ENCODE results near the gene LIMCH1.
"Not testable (repeated sequence)": the region's sequence is repeated elsewhere in the genome, so short reads cannot be mapped to it uniquely, and the experiment has no call there.

The LIMCH1 gene

DNA sequence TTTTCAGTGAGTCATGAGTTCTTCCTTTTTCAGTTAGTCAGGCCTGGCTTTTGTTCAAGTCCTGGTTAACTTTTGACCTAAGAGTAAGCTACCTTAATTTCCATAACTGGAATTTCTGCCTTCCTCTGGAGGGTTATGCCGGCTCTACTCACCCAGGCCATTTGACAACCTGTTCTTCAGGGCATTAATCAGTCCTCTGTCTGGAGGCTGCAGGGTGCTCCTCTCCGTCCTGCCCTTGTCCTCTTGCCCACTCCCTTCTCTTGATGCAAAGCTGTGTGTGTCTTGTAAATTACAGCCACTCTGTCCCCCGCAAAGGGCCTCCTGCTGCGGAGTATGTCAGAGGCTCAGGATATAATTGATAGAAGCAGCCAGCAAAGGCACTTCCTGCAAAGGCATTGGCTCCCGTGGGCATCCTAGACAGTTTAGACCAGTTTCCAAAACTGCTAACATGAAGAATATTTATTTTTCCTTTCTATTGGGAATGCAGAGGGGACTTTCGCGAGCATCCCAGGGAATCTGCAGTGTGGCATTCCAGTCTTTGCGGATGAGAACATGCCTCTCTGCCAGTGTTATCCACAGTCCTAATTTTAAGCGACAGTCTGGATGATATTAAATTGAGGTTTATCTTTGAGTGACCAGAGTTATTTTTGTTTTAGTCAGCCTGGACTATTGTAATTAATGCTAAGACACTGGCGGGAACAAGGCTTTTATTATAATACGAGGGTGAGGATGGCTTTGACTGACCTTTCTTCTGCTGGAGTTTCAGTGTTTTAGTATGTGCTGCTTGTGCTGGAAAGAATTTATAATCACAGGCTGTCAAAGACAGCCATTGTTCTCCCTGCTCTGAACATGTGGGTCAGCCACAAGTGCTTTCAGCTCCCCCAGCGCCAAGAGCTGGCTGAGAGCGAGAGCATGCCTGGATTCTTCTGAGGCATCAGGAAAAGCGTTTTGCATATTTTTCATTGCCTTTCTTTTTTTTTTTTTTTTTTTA, 74.2 kb downstream of the LIMCH1 start:
- DNase-seq: no peak

DNA sequence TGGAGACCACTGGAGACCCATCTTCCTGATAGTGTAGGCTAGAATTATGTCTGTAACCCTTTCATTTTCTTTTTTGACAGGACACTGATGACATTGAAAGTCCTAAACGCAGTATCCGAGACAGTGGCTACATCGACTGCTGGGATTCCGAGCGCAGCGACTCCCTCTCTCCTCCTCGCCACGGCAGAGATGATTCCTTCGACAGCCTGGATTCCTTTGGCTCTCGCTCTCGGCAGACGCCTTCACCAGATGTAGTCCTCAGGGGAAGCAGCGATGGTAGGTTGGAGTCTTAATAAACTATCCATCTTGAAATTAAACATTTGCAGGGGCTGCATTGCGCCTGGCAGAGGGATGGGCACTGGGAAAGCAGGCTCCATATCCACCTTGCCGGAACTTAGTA, 75.4 kb downstream of the LIMCH1 start:
- DNase-seq: no peak

DNA sequence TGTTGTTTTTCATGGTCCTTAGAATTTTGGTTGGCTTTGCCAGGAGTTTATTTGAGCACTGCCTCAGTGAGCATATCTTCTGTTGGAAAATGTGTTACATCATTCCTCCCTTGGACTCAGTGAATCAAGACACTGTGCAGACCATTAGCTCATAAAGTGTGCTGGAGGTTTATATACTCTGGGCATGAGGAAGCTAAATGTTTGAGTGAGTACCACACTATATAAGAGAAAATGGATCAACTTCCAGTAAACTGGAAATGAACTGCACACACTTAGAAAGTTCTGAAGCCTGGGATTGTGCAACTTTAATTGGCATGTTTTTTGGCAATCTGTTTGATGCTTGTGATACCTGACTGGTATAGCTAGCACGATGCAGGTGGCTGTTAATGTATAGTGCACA, 75.9 kb downstream of the LIMCH1 start:
- DNase-seq: no peak

DNA sequence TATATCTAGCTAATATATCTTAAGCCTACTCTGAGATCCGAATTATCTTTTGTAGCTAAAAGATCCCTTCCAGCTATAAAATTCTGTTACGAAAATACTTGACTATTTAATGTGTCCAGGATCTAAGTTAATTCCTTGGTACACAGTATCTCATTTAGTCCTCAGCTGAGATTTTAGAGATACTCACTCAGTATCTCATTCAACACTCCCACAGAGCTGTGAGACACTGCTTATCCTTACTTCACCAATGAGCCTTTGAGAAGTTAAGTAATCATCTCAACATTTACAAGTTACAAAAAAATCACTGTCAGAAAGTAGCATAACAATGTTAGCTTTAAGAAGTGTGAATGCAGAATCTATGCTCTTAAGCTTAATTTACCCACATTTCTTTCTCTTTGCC, 76.6 kb downstream of the LIMCH1 start:
- DNase-seq: no peak

DNA sequence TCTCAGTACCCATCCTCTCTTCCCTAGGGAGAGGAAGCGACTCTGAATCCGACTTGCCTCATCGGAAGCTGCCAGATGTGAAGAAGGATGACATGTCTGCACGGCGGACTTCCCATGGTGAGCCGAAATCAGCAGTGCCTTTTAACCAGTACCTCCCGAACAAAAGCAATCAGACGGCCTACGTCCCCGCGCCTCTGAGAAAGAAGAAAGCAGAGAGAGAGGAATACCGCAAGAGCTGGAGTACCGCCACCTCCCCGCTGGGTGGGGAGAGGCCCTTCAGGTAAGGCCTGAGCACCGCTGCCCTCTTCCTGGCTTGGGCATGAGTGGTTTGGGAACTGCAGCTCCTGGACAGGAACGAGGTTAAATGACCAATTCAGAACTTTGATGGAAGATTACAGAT, 81.2 kb downstream of the LIMCH1 start:
- no peak for DNase-seq

DNA sequence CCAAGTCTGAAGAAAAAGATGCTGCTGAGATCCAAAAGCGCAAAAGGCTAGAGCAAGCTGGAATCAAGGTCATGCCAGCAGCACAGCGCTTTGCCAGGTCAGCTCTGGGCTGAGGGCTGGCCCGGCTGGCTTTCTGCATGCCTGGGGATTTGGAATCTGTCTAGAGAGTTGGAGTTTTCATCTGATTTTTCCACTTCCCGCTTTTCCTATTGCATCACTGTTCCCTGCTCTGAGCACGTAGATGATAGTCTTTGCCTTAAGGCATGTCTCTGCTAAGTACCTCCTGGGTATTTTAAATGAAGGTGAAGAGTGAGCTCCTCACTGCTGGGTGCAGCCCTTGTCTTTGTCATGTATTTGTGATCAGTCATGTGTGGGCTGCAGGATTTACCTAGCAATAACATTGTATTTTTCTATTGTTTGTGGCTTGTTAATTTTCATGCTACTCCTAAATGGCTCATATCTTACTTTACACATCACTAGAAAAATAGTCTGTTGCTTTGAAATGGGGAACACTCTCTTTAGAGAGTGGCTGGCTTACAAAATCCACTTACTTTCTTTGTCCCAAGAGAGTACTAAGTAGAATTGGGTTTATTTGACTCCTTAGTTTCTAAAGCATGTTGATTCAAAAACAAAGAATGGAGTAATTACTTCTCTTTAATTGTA, 82.8 kb downstream of the LIMCH1 start:
- DNase-seq: no peak

DNA sequence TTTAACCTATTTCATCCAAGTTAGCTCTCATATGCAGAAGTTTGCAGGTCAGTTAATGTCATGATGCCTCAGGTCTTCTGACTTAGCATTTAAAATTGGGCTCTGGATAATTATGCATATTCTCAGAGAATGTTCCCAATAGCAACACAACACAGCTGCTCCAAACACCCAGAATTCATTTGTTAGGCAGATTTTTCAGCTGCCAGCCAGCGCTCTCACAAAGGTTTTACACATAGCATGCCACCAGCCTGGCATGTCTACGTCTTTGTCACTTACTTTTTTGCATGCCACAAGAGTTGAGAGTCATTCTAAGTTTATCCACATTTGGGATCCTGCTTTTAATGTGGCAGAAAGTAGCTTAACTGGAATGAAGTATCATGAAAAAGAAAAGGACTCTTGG, 84.8 kb downstream of the LIMCH1 start:
- DNase-seq: no peak

DNA sequence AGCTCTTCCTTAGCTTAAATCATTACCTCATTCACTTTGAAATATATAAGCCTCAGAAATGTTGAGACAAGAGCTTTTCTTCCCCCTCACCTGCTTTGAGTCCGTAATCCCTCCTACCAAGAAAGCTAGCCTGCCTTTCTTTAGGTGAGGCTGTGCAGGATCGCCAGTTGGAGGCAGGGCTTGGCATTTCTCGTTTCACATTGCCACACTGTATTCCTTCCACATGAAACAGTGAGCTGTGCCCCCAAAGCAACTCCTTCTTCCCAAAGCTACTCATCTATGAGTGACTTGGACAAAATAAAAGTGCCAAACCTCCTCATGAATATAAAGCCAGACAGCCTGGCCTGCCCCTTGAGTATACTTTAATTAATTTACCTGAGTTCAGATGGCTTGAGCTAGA, 86.8 kb downstream of the LIMCH1 start:
- no peak for DNase-seq

DNA sequence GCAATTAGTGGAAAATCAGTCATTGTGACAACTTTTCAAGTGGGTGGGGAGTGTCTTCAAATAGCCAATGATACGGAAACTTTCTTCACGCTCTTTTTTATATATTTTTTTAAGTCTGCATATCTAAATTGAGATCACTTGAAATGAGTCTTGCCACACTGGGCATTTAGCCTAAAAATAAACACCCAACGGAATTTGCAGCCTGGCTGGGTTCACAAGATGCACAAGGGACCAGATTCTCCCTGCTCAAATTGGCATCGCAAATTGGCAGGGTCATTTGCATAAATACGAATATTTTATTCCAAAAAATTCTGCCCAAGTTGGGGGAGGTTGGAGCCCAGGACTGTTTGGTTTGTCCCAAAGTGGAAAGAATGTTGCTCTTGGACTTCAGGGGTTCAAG, 87.6 kb downstream of the LIMCH1 start:
- no peak for DNase-seq

DNA sequence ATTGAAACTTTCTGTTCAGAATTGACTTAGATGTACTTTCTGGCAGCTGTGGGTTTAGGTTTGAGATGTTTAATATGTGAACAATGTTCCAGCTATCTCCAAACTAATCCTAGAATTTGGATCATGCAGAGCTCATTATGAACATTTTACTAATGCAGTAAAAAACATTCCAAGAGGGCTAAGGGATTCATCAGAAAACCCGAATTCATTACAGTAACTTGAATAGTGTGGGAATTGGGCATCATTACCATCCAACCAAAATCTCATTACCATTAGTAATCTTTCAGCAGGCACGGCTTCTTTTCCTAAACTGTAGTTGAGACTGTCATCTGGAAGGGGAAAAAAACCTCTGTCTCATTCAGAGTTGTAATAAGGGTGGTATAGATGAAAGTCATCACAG, 91.0 kb downstream of the LIMCH1 start:
- DNase-seq: no peak

DNA sequence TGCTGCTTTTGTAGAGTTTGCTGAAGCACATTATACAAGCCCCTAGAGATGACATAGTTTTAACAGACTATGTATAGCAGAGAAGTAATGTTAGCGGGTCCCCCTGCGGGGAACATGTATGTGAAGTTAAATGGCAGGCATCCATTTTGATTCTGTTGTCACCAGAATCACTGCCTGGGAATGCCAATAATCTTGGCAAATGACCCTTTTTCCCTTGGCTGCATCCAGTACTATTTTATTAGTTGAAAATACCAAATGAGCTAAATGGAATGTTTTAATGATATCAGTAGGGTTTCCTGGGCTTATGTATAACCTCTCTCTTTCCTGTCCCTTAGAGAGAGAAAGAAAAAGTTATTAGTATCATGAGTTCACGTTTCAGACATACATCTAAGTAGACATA, 93.6 kb downstream of the LIMCH1 start:
- DNase-seq: no peak

DNA sequence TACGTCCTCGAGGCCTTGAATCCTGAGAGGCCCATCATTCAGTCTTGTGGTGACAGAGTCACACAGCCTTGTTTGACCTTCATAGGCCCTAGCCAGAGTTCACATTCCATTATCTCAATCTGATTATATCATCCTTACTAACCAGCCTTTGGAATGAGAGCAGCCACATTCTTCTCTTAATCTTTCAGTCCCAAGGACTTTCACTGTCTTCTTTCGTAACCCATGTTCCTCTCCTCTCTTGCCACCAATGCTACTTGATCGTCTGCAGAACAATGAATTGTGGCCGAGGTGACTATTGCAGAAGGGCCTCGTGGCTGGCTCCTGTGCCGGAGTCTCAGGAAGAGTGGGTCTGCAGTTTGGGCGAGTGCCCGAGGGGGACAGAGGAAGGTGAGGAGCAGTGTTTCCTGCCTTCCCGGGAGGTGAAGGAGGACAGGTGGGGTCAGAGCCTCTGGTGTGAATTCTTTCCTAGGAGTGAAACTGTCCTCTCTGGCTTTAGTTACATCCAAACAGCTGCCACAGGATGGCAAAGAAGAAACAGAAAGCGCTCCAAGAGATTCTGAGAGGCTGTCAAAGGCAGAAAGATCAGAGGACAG, 94.6 kb downstream of the LIMCH1 start:
- no peak for DNase-seq

DNA sequence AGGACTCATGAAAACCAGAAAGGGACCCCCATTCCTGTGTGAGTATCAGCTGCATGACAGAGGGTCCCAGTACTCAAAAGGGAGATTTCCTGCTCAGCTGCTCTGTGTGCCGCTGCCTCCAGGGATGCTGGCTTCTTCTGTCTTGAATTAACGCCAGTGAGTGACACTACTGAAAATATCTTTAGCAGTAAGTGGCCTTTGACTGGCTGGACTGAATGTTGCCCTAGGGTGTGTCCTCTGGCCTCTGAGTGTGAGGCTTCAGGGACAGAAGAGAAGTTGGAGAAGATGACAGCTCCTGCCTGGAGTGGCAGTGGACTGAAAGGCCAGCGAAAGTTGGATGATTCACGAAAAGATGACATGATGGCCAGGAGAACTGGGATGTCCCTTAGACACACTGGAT, 95.4 kb downstream of the LIMCH1 start:
- DNase-seq: no peak

DNA sequence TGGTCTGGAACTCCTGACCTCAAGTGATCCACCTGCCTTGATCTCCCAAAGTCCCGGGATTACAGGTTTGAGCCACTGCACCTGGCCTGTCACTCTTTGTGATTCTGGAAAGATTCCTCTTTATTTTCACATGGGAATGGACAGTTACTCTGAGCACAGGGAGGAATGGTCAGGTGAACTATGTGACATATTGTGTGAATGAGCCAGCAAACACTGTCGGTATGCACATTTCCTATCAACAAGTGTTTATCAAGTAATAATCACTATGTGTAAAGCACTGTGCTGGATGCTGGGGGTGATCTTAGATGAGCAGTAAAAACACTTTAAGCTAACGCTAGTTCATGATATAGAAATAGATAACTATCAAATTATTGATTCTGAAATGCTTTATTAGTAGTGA, 97.5 kb downstream of the LIMCH1 start:
- no peak for DNase-seq

DNA sequence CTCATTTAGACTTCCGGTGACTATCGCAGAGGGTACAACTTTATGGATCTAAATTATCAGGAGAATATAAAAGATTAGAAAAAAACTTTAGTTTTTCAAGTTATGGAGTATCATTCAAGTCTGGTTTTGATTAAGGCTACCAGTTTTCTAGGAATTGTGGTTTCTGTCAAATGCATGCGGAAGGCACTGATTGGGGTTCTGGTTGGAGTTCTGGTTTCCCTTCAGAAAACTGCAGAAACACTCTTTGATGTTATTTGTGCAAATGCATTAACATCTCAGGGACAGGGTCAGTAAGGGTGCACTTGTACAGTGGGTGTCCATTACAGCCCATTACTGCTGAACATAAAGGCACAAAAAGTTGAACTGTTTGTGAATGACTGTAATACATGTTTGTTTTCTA, 100.2 kb downstream of the LIMCH1 start:
- DNase-seq: no peak

DNA sequence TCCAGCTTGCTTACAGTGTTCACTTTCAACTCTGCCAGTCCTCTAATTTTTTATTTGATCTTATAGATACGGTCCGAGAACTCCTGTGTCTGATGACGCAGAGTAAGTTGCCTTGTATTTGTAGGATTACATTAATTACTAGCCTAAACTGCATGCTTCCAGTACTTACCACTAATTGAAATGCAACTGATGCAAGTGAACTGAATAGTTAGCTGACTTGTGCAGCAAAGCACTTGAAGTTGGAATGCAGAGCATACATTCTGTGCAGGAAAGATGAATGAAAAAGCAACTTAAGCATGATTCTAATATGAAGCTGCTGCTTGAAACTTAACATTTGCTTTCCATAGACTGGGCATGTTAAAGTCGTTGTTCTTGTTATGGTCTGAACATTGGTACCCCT, 100.9 kb downstream of the LIMCH1 start:
- DNase-seq: no peak

DNA sequence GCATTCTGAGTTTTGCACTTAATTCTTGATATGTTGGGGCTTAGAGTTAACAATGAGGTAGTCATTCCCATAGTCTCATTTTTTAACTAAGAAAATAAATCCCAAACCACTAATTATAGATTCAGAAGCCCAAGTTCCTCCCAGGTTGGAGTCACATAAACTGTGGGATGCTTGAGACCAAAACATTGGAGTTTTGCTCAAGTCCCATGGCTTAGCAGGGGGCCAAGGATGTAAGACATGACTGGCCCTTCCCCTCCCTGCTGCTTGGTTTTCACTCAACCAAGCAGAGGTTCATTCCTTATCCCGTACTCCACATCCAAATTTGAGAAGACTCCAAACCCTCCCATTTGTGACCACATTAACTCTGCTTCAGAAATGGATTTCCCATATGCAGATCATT, 101.3 kb downstream of the LIMCH1 start:
- no peak for DNase-seq

DNA sequence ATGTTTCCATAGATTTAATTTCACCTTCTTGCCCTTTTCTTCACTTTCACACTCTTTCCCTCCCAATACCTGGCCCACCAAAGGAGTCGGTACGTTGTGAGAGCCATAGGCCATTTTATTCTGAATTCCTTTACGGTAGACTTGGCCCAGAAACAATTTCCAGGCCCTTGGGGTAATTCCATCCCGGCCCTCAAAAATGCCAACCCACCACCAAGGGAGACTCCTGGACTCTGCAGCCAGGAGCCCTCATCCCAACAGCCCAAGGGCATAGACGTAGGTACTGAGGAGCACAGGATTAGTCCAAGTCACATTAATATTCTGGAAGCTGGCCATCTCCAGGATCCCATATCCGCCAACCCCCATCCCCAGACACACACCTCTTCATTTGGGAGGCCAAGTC, 102.9 kb downstream of the LIMCH1 start:
- no peak for DNase-seq

DNA sequence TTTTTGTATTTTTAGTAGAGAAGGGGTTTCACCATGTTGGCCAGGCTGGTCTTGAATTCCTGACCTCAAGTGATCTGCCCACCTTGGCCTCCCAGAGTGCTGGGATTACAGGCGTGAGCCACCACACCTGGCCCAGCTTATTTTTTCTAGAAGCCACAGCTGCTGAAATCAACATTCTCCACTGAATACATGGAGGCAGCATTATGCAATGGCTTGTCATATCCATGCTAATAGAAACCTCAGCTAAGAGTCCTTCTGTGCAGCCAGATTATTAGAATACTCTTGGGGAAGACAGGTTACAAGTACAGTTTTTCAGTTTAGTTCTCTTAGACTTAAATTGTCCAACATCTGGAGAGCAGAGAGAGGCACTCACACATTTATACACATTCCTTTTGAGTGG, 104.8 kb downstream of the LIMCH1 start:
- not testable (repeated sequence) for DNase-seq

DNA sequence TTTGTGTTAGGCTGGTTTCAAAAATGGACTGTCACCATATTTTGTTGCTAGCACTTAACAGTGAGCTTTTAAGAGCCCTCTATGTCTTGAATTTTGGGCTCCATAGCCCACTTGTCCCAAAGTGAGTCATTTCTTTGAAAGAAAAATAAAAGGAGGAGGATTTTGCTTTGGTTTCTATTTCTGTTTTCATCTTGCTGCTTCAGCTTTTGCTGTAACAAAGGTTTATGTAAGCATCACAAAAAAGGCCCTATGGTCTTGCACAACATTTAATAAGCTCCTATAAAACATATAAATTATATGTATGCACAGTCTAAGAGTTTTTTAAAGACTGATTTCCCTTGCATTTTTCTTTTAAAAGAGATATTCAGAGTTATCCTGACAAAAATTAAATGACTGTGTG, 105.4 kb downstream of the LIMCH1 start:
- DNase-seq: no peak

DNA sequence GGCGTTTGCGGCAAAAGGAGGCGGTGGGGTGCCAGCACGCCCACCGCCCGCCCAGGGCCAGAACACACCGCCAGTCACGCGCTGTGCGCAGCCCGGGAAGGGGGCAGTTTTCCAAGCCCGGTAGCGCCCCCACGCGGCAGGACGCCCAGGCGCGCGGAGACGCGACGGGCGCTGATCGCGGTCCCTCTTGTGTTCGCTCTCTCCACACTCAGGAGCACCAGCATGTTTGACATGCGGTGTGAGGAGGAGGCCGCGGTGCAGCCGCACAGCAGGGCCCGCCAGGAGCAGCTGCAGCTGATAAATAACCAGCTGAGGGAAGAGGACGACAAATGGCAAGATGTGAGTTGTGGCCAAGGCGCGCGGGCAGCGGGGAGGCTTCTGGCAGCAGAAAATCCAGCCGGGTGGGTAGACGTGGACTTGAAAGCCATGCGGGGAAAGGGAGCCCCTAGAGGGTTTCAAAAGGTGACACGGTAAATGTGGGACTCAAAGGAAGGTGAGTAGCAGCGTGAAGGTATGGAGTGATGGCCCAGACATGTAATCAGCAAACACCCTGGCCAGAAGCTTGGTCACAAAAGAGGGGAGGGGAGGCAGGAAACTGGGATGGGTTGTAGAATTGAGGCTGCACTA, 106.4 kb downstream of the LIMCH1 start:
- no peak for DNase-seq

DNA sequence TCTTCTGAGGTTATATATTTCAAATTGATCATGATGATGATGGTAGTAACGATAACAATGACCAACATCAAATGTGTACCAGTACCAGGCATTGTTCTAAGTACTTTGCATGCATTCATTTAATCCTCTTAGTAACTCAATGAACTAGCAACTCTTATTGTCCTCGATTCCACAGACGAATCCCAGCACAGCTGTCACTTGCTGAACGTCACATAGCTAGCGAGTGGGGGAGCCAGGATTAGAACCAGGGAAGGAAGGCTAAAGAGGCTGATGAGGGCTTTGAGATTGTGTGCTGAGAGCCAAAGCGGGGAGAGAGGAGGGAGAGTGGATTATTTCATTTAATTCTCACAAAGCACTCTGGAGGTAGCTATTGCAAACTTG, 106.9 kb downstream of the LIMCH1 start:
- DNase-seq: no peak

DNA sequence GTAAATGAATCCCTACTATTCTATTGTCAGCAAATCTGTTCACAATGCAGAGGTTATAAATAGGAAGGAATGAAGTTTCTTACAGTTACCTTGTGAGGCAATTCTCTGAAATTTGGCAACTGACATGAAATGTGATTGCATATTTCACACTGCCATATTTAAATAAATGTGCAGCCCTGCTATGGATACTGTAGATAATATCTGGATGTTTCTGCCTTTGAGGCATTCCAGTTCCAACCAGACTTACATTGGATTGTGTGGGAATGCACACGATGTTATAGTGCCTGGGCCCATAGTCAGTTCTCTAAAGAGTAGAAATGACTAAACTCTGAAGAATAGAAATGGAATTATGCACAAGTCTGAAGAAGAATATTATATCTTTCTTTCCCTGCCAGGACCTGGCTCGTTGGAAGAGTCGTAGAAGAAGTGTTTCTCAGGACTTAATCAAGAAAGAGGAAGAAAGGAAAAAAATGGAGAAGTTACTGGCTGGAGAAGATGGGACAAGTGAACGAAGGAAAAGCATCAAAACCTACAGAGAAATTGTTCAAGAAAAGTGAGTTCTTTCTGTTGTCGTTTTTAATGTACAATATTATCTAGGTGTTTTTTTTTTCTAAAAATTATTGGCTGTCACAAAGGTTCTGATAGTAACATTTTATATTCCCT, 107.9 kb downstream of the LIMCH1 start:
- no peak for DNase-seq

Data from CD4-positive, alpha-beta T cell treated with Interleukin-1 beta for 1 hour (primary cell).